SK-N-SH (cell line): ENCODE results near the gene NPAS3. TPM values are rescaled to one million over a fixed set of nuclear protein-coding genes. Genes with fewer than 3 reads are reported as not detected.

Experiments
- CTCF ChIA-PET: fragments of 300-600, 350-600 bp; formaldehyde crosslinking; extraction: SDS; loops from one replicate; lab custom pipeline; 2021; lab: Yijun Ruan, JAX
- POLR2A ChIA-PET: fragments of 350-600 bp; sonication (Branson Sonifier 250); formaldehyde crosslinking; extraction: SDS; loops from one replicate; lab custom pipeline; 2020; ENCODE audit warnings: antibody characterized with exemption, inconsistent platforms; lab: Yijun Ruan, JAX
- DNase-seq: peaks from one replicate; pipeline ENCODE4 v3.0.0; 2012
- H2AFZ ChIP-seq: fragments of 200-600 bp; sonication (generic); 2 replicates; pipeline ENCODE4 v1.8.1; 2016; ENCODE audit warnings: antibody characterized with exemption, mild to moderate bottlenecking, low read depth
- H3F3A ChIP-seq: fragments of 200-600 bp; sonication (generic); replicated peaks from 2 replicates; pipeline ENCODE3; 2016; ENCODE audit warnings: antibody characterized with exemption, mild to moderate bottlenecking; ENCODE audit not compliant: insufficient read depth
- H3K27ac ChIP-seq, 2 experiments: fragments of 200-500 bp in 1 of 2; fragments of 200-600 bp in 1 of 2; sonication (Bioruptor generic) in 1 of 2; sonication (generic), shearing (Covaris generic) in 1 of 2; 2 replicates each; pipeline versions ENCODE4 v1.5.1 to v1.6.1; 2014 to 2016; ENCODE audit warnings: low read depth in 2 of 2, inconsistent platforms in 1 of 2, low read length in 1 of 2, mild to moderate bottlenecking in 1 of 2, mixed read lengths in 1 of 2
- H3K27me3 ChIP-seq: fragments of 200-600 bp; sonication (generic), shearing (Covaris generic); 2 replicates; pipeline ENCODE4 v1.6.1; 2016; ENCODE audit warnings: mixed run types; ENCODE audit not compliant: insufficient read depth
- H3K36me3 ChIP-seq, 2 experiments: fragments of 200-500 bp in 1 of 2; fragments of 200-600 bp in 1 of 2; sonication (Bioruptor generic) in 1 of 2; sonication (generic) in 1 of 2; replicated peaks in 1 of 2; 2 replicates each; pipeline versions ENCODE3 to v1.5.1; 2014 to 2016; ENCODE audit warnings: low read length in 1 of 2, mild to moderate bottlenecking in 1 of 2; ENCODE audit not compliant: insufficient read depth in 2 of 2, control insufficient read depth in 1 of 2
- H3K4me1 ChIP-seq, 2 experiments: fragments of 200-500 bp in 1 of 2; fragments of 200-600 bp in 1 of 2; sonication (Bioruptor generic) in 1 of 2; sonication (generic), shearing (Covaris generic) in 1 of 2; 2 replicates each; pipeline versions ENCODE4 v1.5.1 to v1.6.1; 2014 to 2016; ENCODE audit warnings: low read depth in 1 of 2, low read length in 1 of 2, mixed run types in 1 of 2; ENCODE audit not compliant: insufficient read depth in 2 of 2, control insufficient read depth in 1 of 2
- H3K4me2 ChIP-seq: fragments of 200-600 bp; sonication (generic), shearing (Covaris generic); 2 replicates; pipeline ENCODE4 v1.6.1; 2017; ENCODE audit warnings: mixed run types
- H3K4me3 ChIP-seq, 2 experiments: fragments of 200-500 bp in 1 of 2; fragments of 200-600 bp in 1 of 2; sonication (Bioruptor generic) in 1 of 2; sonication (generic), shearing (Covaris generic) in 1 of 2; 2 replicates each; pipeline versions ENCODE4 v1.5.1 to v1.8.1; 2014 to 2016; ENCODE audit warnings: low read depth in 2 of 2, inconsistent platforms in 1 of 2, low read length in 1 of 2, mild to moderate bottlenecking in 1 of 2, mixed read lengths in 1 of 2, moderate library complexity in 1 of 2
- H3K79me2 ChIP-seq: fragments of 200-600 bp; sonication (generic); 2 replicates; pipeline ENCODE4 v1.8.1; 2017; ENCODE audit warnings: mild to moderate bottlenecking; ENCODE audit not compliant: insufficient read depth
- H3K9ac ChIP-seq: fragments of 200-600 bp; sonication (generic); 2 replicates; pipeline ENCODE4 v1.6.1; 2017; ENCODE audit warnings: mixed run types
- H3K9me2 ChIP-seq: fragments of 200-600 bp; sonication (generic); 2 replicates; pipeline ENCODE4 v1.6.1; 2017; ENCODE audit warnings: mixed run types
- H3K9me3 ChIP-seq: fragments of 200-600 bp; sonication (generic); 2 replicates; pipeline ENCODE4 v1.6.1; 2017; ENCODE audit warnings: mixed run types, mild to moderate bottlenecking, moderate library complexity
- H4K20me1 ChIP-seq: fragments of 200-600 bp; sonication (generic); 2 replicates; pipeline ENCODE4 v1.6.1; 2017; ENCODE audit warnings: mild to moderate bottlenecking, mixed run types; ENCODE audit not compliant: insufficient read depth
- CHD2 ChIP-seq: fragments of 150-350 bp; IDR thresholded peaks from 2 replicates; pipeline ENCODE4 v1.6.1; 2018; ENCODE audit warnings: low read length; ENCODE audit not compliant: partially characterized antibody
- EP300 ChIP-seq, 2 experiments: IDR thresholded peaks; 2 replicates each; pipeline versions ENCODE4 v1.4.0 to v1.6.1; 2012; ENCODE audit warnings: borderline replicate concordance in 1 of 2, low read depth in 1 of 2, low read length in 1 of 2
- GABPA ChIP-seq: IDR thresholded peaks from 2 replicates; pipeline ENCODE4 v1.4.0; 2012; ENCODE audit warnings: low read depth, mild to moderate bottlenecking
- GATA2 ChIP-seq: sonication (generic); formaldehyde crosslinking; IDR thresholded peaks from 2 replicates; pipeline ENCODE4 v1.5.0; 2020; ENCODE audit warnings: mild to moderate bottlenecking, missing genetic modification reagents
- IRF3 ChIP-seq: fragments of 150-350 bp; IDR thresholded peaks from 2 replicates; pipeline ENCODE4 v1.6.1; 2016; ENCODE audit warnings: mild to moderate bottlenecking, low read depth, low read length
- JUND ChIP-seq: IDR thresholded peaks from 2 replicates; pipeline ENCODE4 v1.4.0; 2012
- MAX ChIP-seq: IDR thresholded peaks from 2 replicates; pipeline ENCODE4 v1.4.0; 2012; ENCODE audit warnings: low read depth
- MXI1 ChIP-seq: IDR thresholded peaks from 2 replicates; pipeline ENCODE4 v1.6.1; 2012; ENCODE audit warnings: mild to moderate bottlenecking, low read depth, low read length, improper control_type of control experiment
- NFIC ChIP-seq: IDR thresholded peaks from 2 replicates; pipeline ENCODE4 v1.4.0; 2012; ENCODE audit warnings: borderline replicate concordance
- NRF1 ChIP-seq: IDR thresholded peaks from 2 replicates; pipeline ENCODE4 v1.6.1; 2012; ENCODE audit warnings: low read depth, mild to moderate bottlenecking, low read length
- PBX3 ChIP-seq: IDR thresholded peaks from 2 replicates; pipeline ENCODE4; 2012
- RAD21 ChIP-seq: IDR thresholded peaks from 2 replicates; pipeline ENCODE4 v1.6.1; 2012; ENCODE audit warnings: mild to moderate bottlenecking, low read length
- TAF1 ChIP-seq: IDR thresholded peaks from 2 replicates; pipeline ENCODE4 v1.6.1; 2012; ENCODE audit warnings: low read depth, mild to moderate bottlenecking, low read length, moderate library complexity, borderline replicate concordance
- TCF12 ChIP-seq: IDR thresholded peaks from 2 replicates; pipeline ENCODE4 v1.4.0; 2012
- TEAD4 ChIP-seq: IDR thresholded peaks from 2 replicates; pipeline ENCODE4 v1.4.0; 2012; ENCODE audit warnings: mild to moderate bottlenecking, borderline replicate concordance; ENCODE audit not compliant: insufficient read depth
- YY1 ChIP-seq: IDR thresholded peaks from 2 replicates; pipeline ENCODE4 v1.4.0; 2012; ENCODE audit warnings: low read depth, mild to moderate bottlenecking
- ZBTB33 ChIP-seq: IDR thresholded peaks from 2 replicates; pipeline ENCODE4 v1.4.0; 2012; ENCODE audit warnings: low read depth, borderline replicate concordance
- WGBS: methylation state at CpG from one replicate; pipeline ENCODE4 v1.1.6; 2017; ENCODE audit warnings: low lambda C conversion rate; 5-methylcytosine and 5-hydroxymethylcytosine counted together
- polyA plus RNA-seq, 3 experiments: library from polyadenylated mRNA; depleted of rRNA; stranded (reverse); fragments of >200 nt; gene quantifications; 2 replicates each; pipeline ENCODE4 v1.2.3, GENCODE V29; 2012
- TF ChIP-seq, protein P1 (sequence below): fragments of 150-350 bp; IDR thresholded peaks from 2 replicates; pipeline ENCODE4 v1.6.1; 2017; ENCODE audit warnings: antibody characterized with exemption, low read length, low read depth, borderline replicate concordance
- TF ChIP-seq, protein P2 (sequence below): fragments of 200-600 bp; sonication (generic); IDR thresholded peaks from 2 replicates; pipeline ENCODE4 v1.6.1; 2017; ENCODE audit warnings: antibody characterized with exemption, mild to moderate bottlenecking, moderate library complexity

NPAS3 gene
- polyA plus RNA-seq, 1 of the 3 experiments (the other 2 are of a cell fraction): 4.3 TPM

DNA sequence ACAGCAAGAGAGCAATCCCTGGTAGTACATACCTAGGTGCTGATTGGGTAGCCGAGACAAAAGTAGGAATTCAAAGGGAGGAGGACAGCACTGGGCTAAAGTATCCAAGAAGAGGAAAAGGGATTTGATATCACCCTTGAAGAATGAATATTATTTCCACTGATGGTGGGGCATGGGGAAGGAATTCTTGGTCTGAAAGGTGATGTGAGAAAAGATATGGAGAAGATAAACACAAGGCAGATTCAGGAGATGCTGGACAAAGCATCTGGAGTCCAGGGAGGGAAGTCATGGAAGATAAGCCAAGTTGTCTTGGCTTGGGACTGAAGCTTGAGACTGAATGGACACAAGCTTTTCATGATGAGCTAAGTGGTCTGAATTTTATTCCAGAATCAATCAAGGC, 818.2 kb downstream of the NPAS3 start:
- Histone ChIP-seq H3K9ac (no peak overlapping the region), H3K4me2 (no peak overlapping the region), H3K27me3 (no peaks in the 10 kb centered on the region), H3K36me3 (no peaks in the 10 kb centered on the region), H3K4me1 (peaks cover 0 to 5% of the 10 kb centered on the region in 2 experiments; a peak in 1 of 4 replicates), H3K79me2 (no peaks in the 10 kb centered on the region), H3K4me3 (no peak overlapping the region), H4K20me1 (no peaks in the 10 kb centered on the region), H3K27ac (no peak overlapping the region), H3K9me2 (no peaks in the 10 kb centered on the region), H3F3A (no peaks in the 10 kb centered on the region), H2AFZ (no peak overlapping the region), H3K9me3 (no peaks in the 10 kb centered on the region)
- 63% methylated on average over 1 of the region's 1 CpG for WGBS
- CTCF ChIA-PET: no interaction called here
- POLR2A ChIA-PET: no interaction called here
- no peak for DNase-seq
- TF ChIP-seq MAX: no peak
- peak; percentile 30; the same call in 1 of the 2 replicates for TF ChIP-seq JUND
- TF ChIP-seq, protein P1, sequence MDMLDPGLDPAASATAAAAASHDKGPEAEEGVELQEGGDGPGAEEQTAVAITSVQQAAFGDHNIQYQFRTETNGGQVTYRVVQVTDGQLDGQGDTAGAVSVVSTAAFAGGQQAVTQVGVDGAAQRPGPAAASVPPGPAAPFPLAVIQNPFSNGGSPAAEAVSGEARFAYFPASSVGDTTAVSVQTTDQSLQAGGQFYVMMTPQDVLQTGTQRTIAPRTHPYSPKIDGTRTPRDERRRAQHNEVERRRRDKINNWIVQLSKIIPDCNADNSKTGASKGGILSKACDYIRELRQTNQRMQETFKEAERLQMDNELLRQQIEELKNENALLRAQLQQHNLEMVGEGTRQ: no peak
- TF ChIP-seq YY1: no peak
- peak; percentile 43 for TF ChIP-seq PBX3
- TF ChIP-seq MXI1: no peak
- TF ChIP-seq TCF12: peak; percentile 68
- TF ChIP-seq EP300 (IDR thresholded peaks at IDR 0.05; ENCODE audit: borderline replicate concordance in 1 of 2, low read depth in 1 of 2, low read length in 1 of 2): peak in 1 of 2 experiments; percentile 69; a peak in 1 of 4 replicates
- no peak for TF ChIP-seq GATA2
- 0 out of 2 replicates have a peak, but pooled peaks have one; percentile 23 for TF ChIP-seq TEAD4
- TF ChIP-seq GABPA: no peak
- TF ChIP-seq IRF3: no peak
- peak; percentile 18; the same call in 1 of the 2 replicates for TF ChIP-seq NFIC

DNA sequence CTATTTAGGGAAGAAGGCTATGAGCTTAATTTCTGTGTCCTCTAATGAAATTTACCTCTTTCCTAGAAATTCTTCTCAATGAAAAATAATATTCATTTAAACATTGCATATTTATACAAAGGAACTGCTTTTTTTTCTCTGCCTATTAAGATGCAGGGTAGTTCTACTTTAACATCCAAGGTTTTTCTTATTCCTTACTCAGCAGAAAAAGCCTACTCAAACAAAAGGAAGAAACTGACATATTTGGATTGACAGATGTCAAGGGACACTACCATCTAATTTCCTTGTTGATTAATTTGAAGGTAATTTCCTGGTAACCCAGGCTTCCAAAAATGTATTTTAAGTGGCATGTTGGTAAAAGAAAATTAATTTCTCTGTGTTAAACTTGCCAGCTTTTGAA, 819.9 kb downstream of the NPAS3 start:
- DNase-seq: no peak
- ChIA-PET POLR2A (no interaction called here), CTCF (no interaction called here)
- no peaks in the 10 kb centered on the region for H3K9me2 ChIP-seq
- H3K4me3 ChIP-seq: no peak overlapping the region
- H3K79me2 ChIP-seq: no peaks in the 10 kb centered on the region
- H3F3A ChIP-seq: no peaks in the 10 kb centered on the region
- H3K4me1 ChIP-seq: peaks cover 0 to 10% of the 10 kb centered on the region in 2 experiments; a peak in 1 of 4 replicates
- H3K27ac ChIP-seq: no peak overlapping the region
- no peaks in the 10 kb centered on the region for H4K20me1 ChIP-seq
- H3K27me3 ChIP-seq: no peaks in the 10 kb centered on the region
- no peaks in the 10 kb centered on the region for H3K36me3 ChIP-seq
- H3K9me3 ChIP-seq: no peaks in the 10 kb centered on the region
- no peak overlapping the region for H3K9ac ChIP-seq
- H3K4me2 ChIP-seq: no peak overlapping the region
- no peak overlapping the region for H2AFZ ChIP-seq
- no peak for TF ChIP-seq JUND
- TF ChIP-seq GABPA: no peak
- TF ChIP-seq TEAD4: no peak
- TF ChIP-seq TAF1: no peak
- no peak for TF ChIP-seq MXI1
- no peak for TF ChIP-seq ZBTB33
- TF ChIP-seq CHD2: no peak
- no peak for TF ChIP-seq NRF1
- TF ChIP-seq, protein P2, sequence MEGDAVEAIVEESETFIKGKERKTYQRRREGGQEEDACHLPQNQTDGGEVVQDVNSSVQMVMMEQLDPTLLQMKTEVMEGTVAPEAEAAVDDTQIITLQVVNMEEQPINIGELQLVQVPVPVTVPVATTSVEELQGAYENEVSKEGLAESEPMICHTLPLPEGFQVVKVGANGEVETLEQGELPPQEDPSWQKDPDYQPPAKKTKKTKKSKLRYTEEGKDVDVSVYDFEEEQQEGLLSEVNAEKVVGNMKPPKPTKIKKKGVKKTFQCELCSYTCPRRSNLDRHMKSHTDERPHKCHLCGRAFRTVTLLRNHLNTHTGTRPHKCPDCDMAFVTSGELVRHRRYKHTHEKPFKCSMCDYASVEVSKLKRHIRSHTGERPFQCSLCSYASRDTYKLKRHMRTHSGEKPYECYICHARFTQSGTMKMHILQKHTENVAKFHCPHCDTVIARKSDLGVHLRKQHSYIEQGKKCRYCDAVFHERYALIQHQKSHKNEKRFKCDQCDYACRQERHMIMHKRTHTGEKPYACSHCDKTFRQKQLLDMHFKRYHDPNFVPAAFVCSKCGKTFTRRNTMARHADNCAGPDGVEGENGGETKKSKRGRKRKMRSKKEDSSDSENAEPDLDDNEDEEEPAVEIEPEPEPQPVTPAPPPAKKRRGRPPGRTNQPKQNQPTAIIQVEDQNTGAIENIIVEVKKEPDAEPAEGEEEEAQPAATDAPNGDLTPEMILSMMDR: no peak
- TF ChIP-seq YY1: no peak
- TF ChIP-seq RAD21: no peak
- no peak for TF ChIP-seq MAX
